ENCODE results near the gene GRIN1. TPM values are rescaled to one million over a fixed set of nuclear protein-coding genes. Genes with fewer than 3 reads are reported as not detected.

The GRIN1 gene
- total RNA-seq, 1 donor from 2014 or later: not detected

DNA sequence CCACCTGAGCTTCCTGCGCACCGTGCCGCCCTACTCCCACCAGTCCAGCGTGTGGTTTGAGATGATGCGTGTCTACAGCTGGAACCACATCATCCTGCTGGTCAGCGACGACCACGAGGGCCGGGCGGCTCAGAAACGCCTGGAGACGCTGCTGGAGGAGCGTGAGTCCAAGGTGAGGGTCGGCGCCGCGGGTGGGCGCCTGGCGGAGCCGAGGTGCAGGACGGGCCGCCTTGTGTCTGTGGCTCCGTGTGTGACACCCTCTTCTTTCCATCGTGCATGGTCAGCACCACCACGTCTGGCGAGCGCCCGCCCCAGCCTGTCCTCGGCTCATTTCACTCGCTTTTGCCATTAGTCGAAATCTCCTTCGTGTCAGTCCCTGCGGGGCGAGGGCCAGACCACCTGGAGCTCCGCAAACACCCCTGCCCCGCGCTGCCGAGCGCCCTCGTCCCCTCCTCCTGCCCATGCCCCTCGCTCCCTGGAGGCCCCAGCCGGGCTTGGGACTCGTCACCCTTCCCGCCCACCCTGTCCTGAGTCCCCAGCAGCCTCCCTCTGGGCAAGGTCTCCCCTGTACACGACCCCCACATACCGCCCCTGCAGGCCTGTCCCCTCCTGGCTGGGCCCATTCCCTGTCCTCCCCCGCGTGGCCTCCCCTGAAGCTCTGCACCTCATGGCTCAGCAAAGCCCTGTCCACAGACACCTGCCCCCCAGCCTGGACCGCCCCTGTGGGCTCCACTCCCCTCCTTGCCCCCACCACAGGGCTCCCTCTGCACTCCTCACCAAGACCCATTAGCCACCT, 7.0 kb downstream of the GRIN1 start:
- DNase-seq (ENCODE audit: low read depth): no peak

DNA sequence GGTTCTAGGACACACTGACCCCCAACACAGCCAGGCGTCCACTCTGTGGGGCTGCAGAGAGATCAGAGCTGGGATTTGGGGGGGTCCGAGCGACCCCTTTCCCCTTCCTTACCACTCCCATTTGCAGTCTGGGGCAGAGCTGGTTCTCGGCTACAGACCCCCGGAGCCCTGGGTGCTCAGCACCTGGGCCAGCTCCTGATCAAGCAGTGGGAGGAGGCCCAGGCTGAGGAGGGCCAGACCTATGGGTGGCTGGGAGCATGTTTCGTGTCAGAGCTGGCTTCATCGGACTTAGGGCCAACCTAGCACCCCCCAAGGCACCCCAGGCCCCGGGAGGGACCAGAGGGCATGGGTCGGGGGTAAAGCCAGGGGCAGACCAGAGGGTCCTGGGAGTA, 7.6 kb downstream of the GRIN1 start:
- DNase-seq (ENCODE audit: low read depth): no peak

DNA sequence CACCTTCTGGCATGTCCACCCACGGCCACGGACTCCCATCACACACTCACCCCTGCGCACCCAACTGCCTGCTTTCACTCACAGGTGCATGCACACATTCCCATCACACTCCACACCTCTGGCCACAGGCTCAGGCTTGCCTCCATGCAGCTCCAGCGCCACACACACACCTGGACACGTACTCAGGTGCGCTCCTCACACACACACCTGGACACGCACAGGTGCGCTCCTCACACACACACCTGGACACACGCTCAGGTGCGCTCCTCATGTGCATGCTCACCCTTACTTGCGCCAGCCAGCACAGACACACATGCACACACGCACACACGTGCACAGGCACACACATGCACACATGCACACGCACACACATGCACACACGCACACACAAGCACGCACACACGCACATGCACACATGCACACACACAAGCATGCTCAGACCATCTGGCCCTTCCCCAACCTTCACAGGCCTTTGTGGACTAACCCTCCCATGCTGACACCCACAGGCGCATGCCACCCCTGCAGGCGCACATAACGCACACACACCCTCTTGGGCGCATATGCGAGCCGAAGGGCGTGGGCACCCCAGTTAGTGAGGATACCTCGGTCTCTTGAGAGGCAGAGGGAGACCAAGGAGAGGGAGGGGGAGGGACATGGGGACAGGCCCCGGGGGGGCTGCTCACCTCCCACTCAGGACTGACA, 8.3 kb downstream of the GRIN1 start:
- DNase-seq (ENCODE audit: low read depth): no peak

- DNase-seq (ENCODE audit: low read depth): no peak
Measured at GRCh38 chr9:137147793-137148160, 8.8 kb downstream of the GRIN1 start.

DNA sequence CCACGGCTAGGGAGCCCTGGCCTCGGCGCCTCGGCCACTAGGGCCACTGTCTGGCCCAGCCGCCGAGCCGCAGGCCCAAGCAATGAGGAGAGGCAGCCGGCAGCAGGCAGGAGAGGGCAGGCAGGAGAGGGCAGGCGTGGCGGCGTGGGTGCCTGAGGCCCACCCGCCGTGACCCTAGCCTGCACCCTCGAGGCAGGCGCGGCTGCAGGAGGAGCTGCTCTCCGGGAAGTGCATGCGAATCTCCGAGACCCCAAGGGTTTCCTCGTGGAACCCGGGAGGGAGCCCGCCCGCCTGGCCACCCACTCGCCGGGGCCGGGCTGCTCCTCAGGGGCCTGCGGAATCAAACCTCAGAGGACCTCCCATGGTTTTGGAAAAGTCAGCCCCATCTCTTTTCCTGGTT, 9.3 kb downstream of the GRIN1 start:
- DNase-seq (ENCODE audit: low read depth): no peak

GRCh38 chr9:137148661-137149060, 9.7 kb downstream of the GRIN1 start:
- no peak for DNase-seq (ENCODE audit: low read depth)

GRCh38 chr9:137149363-137149762, 10.4 kb downstream of the GRIN1 start:
- no peak for DNase-seq (ENCODE audit: low read depth)

- DNase-seq (ENCODE audit: low read depth): no peak
Measured at GRCh38 chr9:137149942-137150616, 11.1 kb downstream of the GRIN1 start.

DNA sequence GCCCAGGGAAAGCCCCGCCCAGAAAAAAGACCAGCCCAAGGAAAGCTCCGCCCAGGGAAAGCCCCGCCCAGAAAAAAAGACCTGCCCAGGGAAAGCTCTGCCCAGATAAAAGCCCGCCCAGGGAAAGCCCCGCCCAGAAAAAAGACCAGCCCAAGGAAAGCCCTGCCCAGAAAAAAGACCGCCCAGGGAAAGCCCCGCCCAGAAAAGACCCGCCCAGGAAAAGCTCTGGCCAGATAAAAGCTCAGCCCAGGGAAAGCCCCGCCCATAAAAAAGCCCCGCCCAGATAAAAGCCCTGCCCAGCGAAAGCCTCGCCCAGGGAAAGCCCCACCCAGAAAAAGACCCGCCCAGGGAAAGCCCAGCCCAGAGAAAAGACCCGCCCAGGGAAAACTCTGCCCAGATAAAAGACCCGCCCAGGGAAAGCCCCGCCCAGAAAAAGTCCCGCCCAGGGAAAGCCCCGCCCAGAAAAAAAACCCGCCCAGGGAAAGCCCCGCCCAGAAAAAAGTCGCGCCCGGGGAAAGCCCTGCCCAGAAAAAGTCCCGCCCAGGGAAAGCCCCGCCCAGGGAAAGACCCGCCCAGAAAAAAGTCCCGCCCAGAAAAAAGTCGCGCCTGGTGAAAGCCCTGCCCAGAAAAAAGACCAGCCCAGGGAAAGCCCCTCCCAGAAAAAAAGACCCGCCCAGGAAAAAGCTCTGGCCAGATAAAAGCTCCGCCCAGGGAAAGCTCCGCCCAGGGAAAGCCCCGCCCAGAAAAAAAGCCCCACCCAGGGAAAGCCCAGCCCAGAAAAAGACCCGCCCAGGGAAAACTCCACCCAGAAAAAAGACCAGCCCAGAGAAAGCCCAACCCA, 11.9 kb downstream of the GRIN1 start:
- no peak for DNase-seq (ENCODE audit: low read depth)

DNA sequence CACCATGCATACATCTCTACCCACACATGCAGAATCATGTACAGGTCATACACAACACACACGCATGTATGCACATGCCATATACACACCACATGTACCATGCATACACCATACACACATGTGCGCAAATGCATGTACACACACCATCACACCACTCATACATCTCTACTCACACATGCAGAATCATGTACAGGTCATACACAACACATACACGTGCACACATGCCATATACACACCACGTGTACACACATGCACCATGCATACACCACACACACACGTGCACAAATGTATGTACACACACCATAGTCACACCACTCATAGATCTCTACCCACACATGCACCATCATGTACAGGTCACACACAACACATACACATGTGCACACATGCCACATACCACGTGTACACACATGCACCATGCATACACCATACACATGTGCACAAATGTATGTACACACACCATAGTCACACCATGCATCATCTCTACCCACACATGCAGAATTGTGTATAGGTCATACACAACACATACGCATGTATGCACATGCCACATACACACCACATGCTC, 14.0 kb downstream of the GRIN1 start:
- no peak for DNase-seq (ENCODE audit: low read depth)

GRCh38 chr9:137156567-137157375, 17.8 kb downstream of the GRIN1 start:
- DNase-seq (ENCODE audit: low read depth): no peak

- DNase-seq (ENCODE audit: low read depth): no peak
Measured at GRCh38 chr9:137157618-137158415, 18.9 kb downstream of the GRIN1 start.

- DNase-seq (ENCODE audit: low read depth): no peak
Measured at GRCh38 chr9:137158625-137159024, 19.7 kb downstream of the GRIN1 start.

- DNase-seq (ENCODE audit: low read depth): no peak
Measured at GRCh38 chr9:137159105-137160053, 20.4 kb downstream of the GRIN1 start.

DNA sequence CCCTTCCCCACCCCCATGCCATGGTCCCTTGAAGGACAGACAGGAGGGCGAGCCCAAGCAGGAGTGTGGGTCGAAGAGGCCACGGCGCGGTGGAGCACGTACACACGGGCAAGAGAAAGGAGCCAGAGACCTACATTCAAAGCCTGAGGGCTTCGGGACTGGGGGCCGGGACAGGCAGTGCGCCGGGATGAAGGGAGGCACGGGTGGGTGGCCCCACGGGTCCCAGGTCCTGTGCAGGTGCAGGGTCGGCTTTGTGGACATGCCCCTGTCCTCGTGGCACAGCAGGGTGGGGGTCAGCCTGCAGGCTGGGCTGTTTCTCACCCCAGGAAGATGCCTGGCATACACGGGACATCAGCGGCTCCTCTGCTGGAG, 21.1 kb downstream of the GRIN1 start:
- no peak for DNase-seq (ENCODE audit: low read depth)

GRCh38 chr9:137160716-137161557, 22.0 kb downstream of the GRIN1 start:
- DNase-seq (ENCODE audit: low read depth): no peak

Measured in myocyte (in vitro differentiated cells).